LNCaP clone FGC (cell line): ENCODE data around the gene PRRT2.
"Not testable (repeated sequence)": the region's sequence is repeated elsewhere in the genome, so short reads cannot be mapped to it uniquely, and the experiment has no call there.

Experiments
- DNase-seq: peaks from one replicate; pipeline ENCODE4 v3.0.0-alpha.2; 2011; ENCODE audit warnings: low read depth
- H3K4me3 ChIP-seq: 2 replicates; pipeline ENCODE4 v1.5.1; 2011; ENCODE audit warnings: mild to moderate bottlenecking, low read depth, low read length, control low read depth
- TF ChIP-seq, protein P1 (sequence below): IDR thresholded peaks from 2 replicates; pipeline ENCODE4 v1.5.1; 2012; ENCODE audit warnings: mild to moderate bottlenecking; ENCODE audit not compliant: control insufficient read depth, insufficient read depth; ENCODE audit errors: extremely low read depth

The PRRT2 gene

DNA sequence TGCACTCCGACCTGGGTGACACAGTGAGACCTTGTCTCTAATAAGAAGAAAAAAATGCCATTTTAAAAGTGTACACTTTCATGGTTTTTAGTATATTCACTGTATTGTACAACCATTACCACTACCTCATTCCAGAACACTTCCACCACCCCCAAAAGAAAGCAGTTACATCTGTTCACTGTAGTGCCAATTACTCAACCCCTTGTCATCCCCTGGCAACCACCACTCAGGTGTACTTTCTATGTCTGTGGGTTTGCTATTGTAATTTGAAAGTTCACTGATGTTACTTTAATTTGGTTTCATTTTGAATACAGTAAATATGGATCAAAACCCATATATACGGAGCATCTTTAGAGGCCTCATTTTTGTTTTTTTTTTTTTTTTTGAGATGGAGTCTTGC lies 27.8 kb upstream of the PRRT2 start:
- TF ChIP-seq, protein P1, sequence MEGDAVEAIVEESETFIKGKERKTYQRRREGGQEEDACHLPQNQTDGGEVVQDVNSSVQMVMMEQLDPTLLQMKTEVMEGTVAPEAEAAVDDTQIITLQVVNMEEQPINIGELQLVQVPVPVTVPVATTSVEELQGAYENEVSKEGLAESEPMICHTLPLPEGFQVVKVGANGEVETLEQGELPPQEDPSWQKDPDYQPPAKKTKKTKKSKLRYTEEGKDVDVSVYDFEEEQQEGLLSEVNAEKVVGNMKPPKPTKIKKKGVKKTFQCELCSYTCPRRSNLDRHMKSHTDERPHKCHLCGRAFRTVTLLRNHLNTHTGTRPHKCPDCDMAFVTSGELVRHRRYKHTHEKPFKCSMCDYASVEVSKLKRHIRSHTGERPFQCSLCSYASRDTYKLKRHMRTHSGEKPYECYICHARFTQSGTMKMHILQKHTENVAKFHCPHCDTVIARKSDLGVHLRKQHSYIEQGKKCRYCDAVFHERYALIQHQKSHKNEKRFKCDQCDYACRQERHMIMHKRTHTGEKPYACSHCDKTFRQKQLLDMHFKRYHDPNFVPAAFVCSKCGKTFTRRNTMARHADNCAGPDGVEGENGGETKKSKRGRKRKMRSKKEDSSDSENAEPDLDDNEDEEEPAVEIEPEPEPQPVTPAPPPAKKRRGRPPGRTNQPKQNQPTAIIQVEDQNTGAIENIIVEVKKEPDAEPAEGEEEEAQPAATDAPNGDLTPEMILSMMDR: no peak
- no peak for DNase-seq

GRCh38 chr16:29784901-29785500 lies 27.0 kb upstream of the PRRT2 start:
- DNase-seq: no peak
- no peak overlapping the region for H3K4me3 ChIP-seq
- TF ChIP-seq, protein P1: no peak

More for the DNA sequence above, 27.8 kb upstream of the PRRT2 start:
- H3K4me3 ChIP-seq: no peak overlapping the region

- DNase-seq, H3K4me3 ChIP-seq: not testable (repeated sequence)
Measured at GRCh38 chr16:29787155-29787554, 24.8 kb upstream of the PRRT2 start.

GRCh38 chr16:29789775-29790182 lies 22.2 kb upstream of the PRRT2 start:
- H3K4me3 ChIP-seq: peak overlapping the region; percentile 96
- no peak for DNase-seq

DNA sequence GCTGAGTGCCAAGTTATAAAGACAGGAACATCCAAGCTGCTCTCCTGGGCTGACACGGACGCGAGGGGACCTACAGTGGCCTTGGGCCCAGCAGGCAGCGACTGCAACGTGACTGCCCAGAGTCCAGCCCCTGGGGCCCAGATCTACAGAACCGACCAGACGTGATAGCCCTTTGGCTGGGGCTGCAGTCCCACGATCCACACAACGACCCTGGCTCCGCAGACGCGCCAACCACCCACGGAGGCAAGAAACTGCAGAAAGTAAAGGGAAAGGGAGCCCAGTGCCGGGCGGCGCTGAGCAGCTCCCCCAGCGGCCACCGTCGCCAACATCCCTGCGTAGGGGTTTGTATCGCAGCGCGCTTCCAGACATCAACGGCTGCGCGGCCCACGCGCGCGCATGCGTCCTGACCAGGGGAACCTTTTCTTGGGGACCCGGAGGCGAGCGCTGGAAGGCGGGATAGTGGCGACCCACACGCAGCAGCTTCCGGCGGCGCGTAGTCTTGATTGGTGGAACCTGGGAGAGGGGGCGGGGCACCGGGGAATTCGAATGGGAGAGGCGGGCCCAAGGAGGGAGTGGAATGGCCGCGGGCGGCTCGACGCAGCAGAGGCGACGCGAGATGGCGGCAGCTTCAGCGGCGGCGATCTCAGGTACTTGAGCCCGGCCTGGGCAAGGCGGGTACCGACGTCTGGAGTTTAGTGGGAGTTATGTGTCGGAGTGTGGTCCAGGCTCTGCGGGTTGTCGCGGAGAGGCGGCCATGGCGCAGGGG lies 21.6 kb upstream of the PRRT2 start, which contains the start of gene KIF22:
Gene KIF22, plus strand, starts transcription at position 569 of the 766 bp plus-strand sequence. Its CDS starts 9 bp downstream, at position 578.
- TF ChIP-seq, protein P1: peak; percentile 69
- peak within 1 kb of the TSS; percentile 96 for H3K4me3 ChIP-seq
- DNase-seq: peak; percentile 96

More at GRCh38 chr16:29789775-29790182, 22.2 kb upstream of the PRRT2 start:
- TF ChIP-seq, protein P1: no peak

DNA sequence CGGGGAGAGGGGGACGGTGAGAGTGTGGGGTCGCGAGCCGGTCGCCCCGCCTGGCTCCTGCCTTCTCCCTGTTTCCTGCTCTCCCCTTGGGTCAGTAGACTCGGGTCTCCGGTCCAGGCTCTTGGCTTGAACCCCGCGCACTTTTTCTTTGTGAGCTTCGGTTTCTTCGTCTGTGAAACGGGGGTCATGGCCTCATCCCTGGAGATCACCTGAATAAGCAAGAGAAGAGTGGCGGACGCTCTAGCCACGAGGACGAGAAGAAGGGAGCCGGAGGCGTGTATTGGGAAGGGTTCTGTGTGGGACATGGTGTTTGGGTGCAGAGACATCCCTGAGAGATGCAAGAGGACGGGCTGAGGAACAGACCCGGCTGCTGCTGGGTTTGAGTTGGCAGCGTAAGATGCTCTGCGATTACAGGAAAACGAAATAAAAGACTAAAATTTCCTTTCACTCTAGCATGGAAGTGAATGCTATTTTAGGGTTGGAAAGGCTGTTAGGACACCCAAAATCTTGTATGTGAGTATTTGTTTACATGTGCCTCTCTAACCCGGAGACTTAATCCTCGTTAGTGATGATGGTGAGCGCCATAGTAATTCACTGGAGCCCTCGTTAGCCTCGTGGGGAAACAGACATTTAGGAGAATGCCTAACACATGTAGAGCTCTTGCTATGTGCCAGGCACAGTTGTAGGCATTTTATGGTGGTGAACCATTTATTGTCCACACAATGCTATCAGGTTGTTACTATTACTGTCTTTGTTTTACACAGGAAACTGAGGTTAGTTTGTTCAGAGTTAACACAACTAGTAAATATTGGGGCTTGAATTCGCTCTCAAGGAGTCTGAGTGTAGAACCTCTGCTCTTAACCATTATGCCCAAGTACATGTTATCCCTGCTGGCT lies 20.8 kb upstream of the PRRT2 start:
- no peak for DNase-seq
- peak overlapping the region; percentile 96 for H3K4me3 ChIP-seq
- TF ChIP-seq, protein P1: no peak
